D721Med (cell line): ENCODE data around the gene FAM43B.

Experiments
- DNase-seq: peaks from one replicate; pipeline ENCODE4 v3.0.0; 2011; ENCODE audit warnings: low spot score; ENCODE audit not compliant: insufficient read length
- FAIRE-seq: peaks from 2 replicates; lab custom pipeline; 2011; peaks lifted over from hg19 to GRCh38; lab: Jason Lieb, UNC
- TF ChIP-seq, protein P1 (sequence below): IDR thresholded peaks from 2 replicates; pipeline ENCODE4 v1.5.1; 2012; ENCODE audit warnings: mild to moderate bottlenecking, control low read depth; ENCODE audit not compliant: insufficient read depth; ENCODE audit errors: missing control alignments

Gene FAM43B

DNA sequence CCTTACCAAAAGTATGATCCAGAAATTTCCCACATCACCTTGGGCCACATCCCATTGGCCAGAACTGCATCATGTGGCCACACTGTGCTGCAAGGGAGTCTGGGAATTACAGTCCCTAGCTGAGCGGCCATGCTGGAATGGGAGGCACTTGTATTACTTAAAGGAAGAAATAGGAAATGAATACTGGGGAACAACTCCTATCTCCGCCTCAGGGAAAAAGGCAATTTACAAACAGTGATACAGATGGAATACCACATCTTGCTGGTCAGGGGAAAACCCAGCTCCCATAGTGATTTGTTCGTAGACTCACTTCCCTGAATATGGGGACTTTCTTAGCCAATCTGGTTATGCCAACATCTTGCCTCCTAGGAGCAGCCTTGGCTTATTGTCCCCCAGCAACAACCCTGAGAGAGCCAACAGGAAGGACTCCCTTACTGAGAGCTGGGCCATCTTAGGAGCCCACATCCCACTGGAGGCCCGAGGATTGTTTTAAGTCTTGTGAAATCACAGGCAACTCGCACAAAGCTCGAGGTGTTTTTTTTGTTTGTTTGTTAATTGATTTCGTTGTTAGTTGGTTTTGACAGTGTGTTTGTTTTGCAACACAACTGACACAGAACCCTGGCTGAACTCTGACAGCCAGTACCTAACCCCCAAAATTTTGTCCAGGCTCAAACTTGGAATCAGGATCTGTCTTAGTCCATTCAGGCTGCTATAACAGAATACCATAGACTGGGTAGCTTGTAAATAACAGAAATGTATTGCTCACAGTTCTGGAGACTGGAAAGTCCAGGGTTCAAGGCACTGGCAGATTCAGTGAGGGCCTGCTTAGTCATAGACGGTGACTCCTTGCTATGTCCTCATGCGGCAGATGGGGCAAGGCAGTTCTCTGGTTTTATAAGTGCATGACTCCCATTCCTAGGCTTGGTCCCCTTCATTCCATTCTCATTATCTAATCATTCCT is 51.4 kb downstream of the FAM43B start:
- no peak for FAIRE-seq
- TF ChIP-seq, protein P1, sequence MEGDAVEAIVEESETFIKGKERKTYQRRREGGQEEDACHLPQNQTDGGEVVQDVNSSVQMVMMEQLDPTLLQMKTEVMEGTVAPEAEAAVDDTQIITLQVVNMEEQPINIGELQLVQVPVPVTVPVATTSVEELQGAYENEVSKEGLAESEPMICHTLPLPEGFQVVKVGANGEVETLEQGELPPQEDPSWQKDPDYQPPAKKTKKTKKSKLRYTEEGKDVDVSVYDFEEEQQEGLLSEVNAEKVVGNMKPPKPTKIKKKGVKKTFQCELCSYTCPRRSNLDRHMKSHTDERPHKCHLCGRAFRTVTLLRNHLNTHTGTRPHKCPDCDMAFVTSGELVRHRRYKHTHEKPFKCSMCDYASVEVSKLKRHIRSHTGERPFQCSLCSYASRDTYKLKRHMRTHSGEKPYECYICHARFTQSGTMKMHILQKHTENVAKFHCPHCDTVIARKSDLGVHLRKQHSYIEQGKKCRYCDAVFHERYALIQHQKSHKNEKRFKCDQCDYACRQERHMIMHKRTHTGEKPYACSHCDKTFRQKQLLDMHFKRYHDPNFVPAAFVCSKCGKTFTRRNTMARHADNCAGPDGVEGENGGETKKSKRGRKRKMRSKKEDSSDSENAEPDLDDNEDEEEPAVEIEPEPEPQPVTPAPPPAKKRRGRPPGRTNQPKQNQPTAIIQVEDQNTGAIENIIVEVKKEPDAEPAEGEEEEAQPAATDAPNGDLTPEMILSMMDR = no peak
- DNase-seq = no peak
